Activated T-helper 17 cell treated with anti-CD3 and anti-CD28 coated beads, Interleukin-2, amount 50 U/mL, for 72 hours (primary cell): Measurements from ENCODE around the gene EOMES. TPM values are rescaled to one million over a fixed set of nuclear protein-coding genes. Genes with fewer than 3 reads are reported as not detected.

Source experiments
- ATAC-seq: fragments of 150-1000 bp; cut with Tn5 transposase; replicated peaks from 2 replicates; pipeline ENCODE4 v1.10.0; 2021; ENCODE audit warnings: mild to moderate bottlenecking, moderate library complexity
- H3K27ac Mint-ChIP-seq: one replicate; pipeline ENCODE4 v1.8.0; 2022; ENCODE audit warnings: mixed read lengths
- H3K27me3 Mint-ChIP-seq: one replicate; pipeline ENCODE4 v1.8.0; 2022; ENCODE audit warnings: mixed read lengths
- H3K36me3 Mint-ChIP-seq: one replicate; pipeline ENCODE4 v1.8.0; 2022; ENCODE audit warnings: low read depth, mild to moderate bottlenecking, mixed read lengths
- H3K4me1 Mint-ChIP-seq: one replicate; pipeline ENCODE4 v1.8.0; 2022; ENCODE audit warnings: mixed read lengths
- H3K4me3 Mint-ChIP-seq: one replicate; pipeline ENCODE4 v1.8.0; 2022; ENCODE audit warnings: mild to moderate bottlenecking, mixed read lengths
- H3K9me3 Mint-ChIP-seq: one replicate; pipeline ENCODE4 v1.8.0; 2022; ENCODE audit warnings: mixed read lengths
- total RNA-seq, 2 donors: library from RNA; stranded (reverse); gene quantifications; one replicate each; pipeline ENCODE4 v1.2.3, GENCODE V29; 2022

EOMES gene
- total RNA-seq, 2 donors from 2014 or later = 0.11 to 0.32 TPM

DNA sequence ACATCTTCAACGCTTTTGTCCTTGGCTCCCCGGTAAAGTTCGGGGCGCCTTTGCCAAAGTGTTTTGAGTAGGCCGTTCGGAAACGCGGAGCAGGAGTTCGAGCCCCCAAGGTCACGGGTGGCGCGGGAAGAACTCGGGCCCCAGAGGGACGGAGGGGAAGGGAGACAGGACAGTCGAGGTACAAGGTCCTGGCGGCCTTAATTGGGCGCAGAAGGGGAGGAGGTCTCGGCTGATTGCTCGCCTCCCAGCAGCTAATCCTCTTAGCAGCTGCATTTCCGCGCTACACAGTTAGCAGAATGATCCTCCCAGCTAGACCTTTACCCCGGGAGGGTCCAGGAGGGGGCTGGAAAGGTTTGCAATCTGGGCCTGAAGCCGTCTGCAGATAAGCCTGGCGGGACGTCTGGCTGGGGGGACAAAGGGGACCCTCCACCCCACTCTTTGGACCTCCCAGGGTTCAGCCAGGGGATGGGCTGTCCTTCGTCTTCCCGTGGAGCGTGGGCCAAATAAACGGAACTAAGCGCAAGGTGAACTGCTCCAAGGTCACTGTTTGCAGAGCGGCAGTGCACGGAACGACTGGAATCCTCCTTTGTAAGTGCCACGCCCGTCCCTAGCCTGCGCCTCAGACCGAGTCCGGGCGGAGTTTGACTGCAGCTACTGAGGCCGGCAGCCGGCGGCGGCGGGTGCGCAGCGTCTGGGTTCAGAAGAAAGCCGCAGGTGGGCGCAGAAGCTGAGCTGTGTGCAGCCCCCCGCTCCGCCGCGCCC is 7.2 kb downstream of the EOMES start:
- Mint-ChIP-seq H3K27me3 (peaks cover 43% of the 10 kb centered on the region), H3K4me3 (peak overlapping the region; percentile 99), H3K27ac (no peak overlapping the region), H3K4me1 (peaks cover 19% of the 10 kb centered on the region), H3K36me3 (peaks cover 9% of the 10 kb centered on the region), H3K9me3 (no peaks in the 10 kb centered on the region)
- ATAC-seq = no peak

DNA sequence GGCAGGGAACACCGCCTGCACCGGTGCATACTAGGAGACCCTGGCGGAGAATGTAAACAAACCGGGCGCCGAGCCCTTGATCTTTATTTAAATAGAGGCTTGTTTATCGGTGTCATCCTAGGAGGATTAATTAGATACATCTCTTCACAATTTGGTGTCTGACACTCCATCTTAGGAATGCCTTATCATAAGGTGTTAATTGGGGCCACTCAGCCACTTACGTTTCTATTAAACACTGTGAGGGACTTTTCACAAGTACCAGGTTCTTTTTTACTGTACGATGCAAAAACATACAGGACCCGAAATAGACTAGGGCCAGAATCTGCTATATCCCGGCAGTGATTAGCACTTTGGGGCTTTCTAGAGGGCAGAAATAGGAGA is 8.0 kb downstream of the EOMES start:
- no peak for ATAC-seq
- peak overlapping the region; percentile 99 for H3K4me3 Mint-ChIP-seq
- H3K27me3 Mint-ChIP-seq = peaks cover 43% of the 10 kb centered on the region
- H3K4me1 Mint-ChIP-seq = peaks cover 19% of the 10 kb centered on the region
- H3K36me3 Mint-ChIP-seq = peaks cover 9% of the 10 kb centered on the region
- no peak overlapping the region for H3K27ac Mint-ChIP-seq
- no peaks in the 10 kb centered on the region for H3K9me3 Mint-ChIP-seq

DNA sequence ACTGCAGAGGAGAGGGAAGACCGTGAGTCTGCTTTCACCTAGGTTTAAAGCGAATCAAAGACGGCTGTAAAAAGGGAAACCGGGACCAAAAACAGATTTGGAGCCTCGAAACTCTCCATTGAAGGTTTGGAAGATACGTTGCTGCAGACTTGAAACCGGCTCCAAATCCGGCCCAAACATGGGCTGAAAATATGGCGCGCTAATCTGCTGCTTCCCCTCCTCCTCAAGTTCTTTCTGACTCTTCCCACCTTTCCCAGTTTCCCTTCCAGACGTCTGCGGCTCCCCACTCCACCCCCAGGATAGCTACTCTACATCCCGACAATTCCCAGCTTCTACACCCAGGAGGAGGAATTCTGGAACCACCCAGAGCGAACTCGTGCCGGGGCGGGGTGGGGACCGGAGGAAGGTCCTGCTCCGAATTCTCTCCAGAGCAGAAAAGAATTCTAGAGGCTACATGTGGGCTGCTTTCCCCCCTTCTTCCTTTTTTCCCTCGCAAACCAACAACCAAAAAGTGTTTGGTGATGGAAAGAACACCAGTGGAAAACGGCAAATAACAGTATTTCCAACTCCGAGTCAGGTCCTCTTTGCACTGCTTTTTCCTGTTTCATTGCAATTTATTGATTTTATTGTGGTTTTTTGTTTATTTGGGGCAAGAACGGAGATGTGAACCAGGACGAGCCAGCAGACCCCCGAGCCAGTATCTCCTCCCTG is 8.5 kb downstream of the EOMES start:
- peaks cover 19% of the 10 kb centered on the region for H3K4me1 Mint-ChIP-seq
- no peaks in the 10 kb centered on the region for H3K9me3 Mint-ChIP-seq
- H3K36me3 Mint-ChIP-seq = peaks cover 9% of the 10 kb centered on the region
- no peak for ATAC-seq
- no peak overlapping the region for H3K27ac Mint-ChIP-seq
- H3K4me3 Mint-ChIP-seq = peak overlapping the region; percentile 99
- peaks cover 45% of the 10 kb centered on the region for H3K27me3 Mint-ChIP-seq

DNA sequence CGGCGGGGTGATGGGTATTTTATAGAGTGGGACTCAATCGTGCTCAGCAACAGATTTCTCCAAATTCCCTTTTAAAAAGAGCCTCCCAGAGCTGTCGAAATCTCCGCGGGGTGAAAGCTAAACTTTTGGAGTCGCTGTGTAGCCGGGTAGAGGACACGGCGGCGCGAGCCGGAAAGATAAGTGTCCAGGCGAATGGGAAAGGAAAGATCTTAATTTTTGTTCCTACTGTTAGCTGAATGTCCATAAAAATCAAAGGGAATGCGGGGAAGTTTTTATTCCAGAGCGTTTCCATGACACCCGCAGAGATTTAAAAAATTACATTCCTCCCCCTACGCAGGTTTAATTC is 9.1 kb downstream of the EOMES start:
- peak overlapping the region; percentile 99 for H3K4me3 Mint-ChIP-seq
- H3K9me3 Mint-ChIP-seq = no peaks in the 10 kb centered on the region
- peaks cover 46% of the 10 kb centered on the region for H3K27me3 Mint-ChIP-seq
- H3K4me1 Mint-ChIP-seq = peaks cover 19% of the 10 kb centered on the region
- H3K27ac Mint-ChIP-seq = no peak overlapping the region
- H3K36me3 Mint-ChIP-seq = peaks cover 9% of the 10 kb centered on the region
- no peak for ATAC-seq

DNA sequence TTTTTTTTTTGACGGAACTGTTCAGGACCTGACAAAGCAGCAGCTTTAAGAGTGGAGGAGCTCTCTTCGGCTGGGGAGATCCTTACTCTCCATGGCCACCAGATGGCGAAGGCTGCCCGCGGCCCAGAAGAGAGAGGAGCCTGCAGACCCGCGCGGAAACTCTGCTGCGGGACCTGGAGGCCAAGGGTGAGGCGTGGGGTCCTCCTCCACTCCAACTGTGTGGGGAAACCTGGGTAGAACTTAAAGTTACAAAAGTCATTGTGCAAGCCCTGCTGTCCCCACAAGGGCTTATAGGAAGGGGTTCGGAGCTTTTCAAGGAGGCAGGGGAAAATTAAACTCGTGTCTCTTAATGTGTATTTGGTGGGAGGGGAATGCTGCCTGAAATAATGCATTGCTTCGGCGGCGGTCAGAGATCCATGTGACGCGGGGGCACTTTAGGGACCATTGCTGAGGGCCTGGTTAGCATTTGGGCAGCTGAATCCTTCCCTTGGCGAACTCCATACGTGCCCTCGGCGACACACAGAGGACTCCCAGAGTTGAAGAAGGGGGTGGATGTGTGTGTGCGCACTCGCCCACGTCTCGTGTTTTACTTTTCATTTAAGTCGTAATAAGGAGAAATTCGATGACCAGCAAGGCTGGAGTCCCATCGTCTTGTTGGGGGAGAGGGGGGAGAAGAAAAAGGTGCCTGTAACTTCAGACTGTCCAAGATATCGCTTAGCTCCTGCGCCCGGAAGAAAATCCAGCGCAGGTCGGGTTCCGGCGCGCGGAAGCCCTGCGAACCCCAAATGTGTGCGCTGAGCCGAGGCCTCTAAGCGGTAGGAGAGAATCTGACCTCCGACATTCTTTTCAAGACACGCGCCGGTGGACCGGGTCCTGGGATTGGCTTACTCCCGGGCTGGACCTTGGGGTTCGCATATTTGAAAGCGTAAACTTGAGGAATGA is 9.7 kb downstream of the EOMES start:
- Mint-ChIP-seq H3K27ac (peak overlapping the region; percentile 47), H3K4me1 (peaks cover 19% of the 10 kb centered on the region)

DNA sequence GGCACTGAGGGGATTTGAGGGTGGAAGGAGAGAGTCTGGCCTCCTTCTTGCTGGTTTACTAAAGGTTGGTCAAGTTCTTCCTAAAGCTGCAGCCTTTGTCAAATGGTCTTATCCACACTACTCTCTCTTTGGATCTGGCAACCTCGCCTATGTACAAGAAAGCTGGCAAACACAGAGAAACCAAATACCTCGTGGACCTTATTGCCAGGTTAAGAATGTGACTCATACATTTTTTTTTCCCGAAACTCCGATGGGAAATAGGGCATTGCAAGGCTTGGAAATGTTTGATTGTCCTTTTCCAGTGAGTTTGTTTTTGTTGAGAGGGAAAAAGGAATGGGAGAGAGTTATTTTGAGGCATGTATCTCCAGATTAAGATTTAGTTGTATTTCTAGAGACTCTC is 13.9 kb downstream of the EOMES start:
- ATAC-seq = no peak
- H3K27me3 Mint-ChIP-seq = peaks cover 19% of the 10 kb centered on the region
- no peaks in the 10 kb centered on the region for H3K9me3 Mint-ChIP-seq
- no peak overlapping the region for H3K4me3 Mint-ChIP-seq
- peaks cover 8% of the 10 kb centered on the region for H3K4me1 Mint-ChIP-seq
- no peak overlapping the region for H3K27ac Mint-ChIP-seq
- peaks cover 9% of the 10 kb centered on the region for H3K36me3 Mint-ChIP-seq

More for the DNA sequence above, 9.7 kb downstream of the EOMES start:
- H3K4me3 Mint-ChIP-seq = peak overlapping the region; percentile 99
- no peaks in the 10 kb centered on the region for H3K9me3 Mint-ChIP-seq
- peaks cover 9% of the 10 kb centered on the region for H3K36me3 Mint-ChIP-seq
- H3K27me3 Mint-ChIP-seq = peaks cover 43% of the 10 kb centered on the region
- ATAC-seq = peak; percentile 93

- H3K36me3 Mint-ChIP-seq = no peaks in the 10 kb centered on the region
- no peak overlapping the region for H3K27ac Mint-ChIP-seq
- no peak for ATAC-seq
- H3K4me3 Mint-ChIP-seq = no peak overlapping the region
- no peaks in the 10 kb centered on the region for H3K27me3 Mint-ChIP-seq
- no peaks in the 10 kb centered on the region for H3K4me1 Mint-ChIP-seq
- no peaks in the 10 kb centered on the region for H3K9me3 Mint-ChIP-seq
These were observed 23.1 kb downstream of the EOMES start for GRCh38 chr3:27699067-27699466.

GRCh38 chr3:27696906-27697305 is 25.2 kb downstream of the EOMES start:
- H3K27ac Mint-ChIP-seq = no peak overlapping the region

GRCh38 chr3:27695636-27696035 is 26.5 kb downstream of the EOMES start:
- Mint-ChIP-seq H3K27ac (no peak overlapping the region), H3K9me3 (peaks cover 5% of the 10 kb centered on the region), H3K4me1 (no peaks in the 10 kb centered on the region), H3K36me3 (no peaks in the 10 kb centered on the region), H3K27me3 (no peaks in the 10 kb centered on the region), H3K4me3 (no peak overlapping the region)
- ATAC-seq = no peak

More at GRCh38 chr3:27696906-27697305, 25.2 kb downstream of the EOMES start:
- Mint-ChIP-seq H3K9me3 (no peaks in the 10 kb centered on the region), H3K4me1 (no peaks in the 10 kb centered on the region), H3K36me3 (no peaks in the 10 kb centered on the region), H3K27me3 (no peaks in the 10 kb centered on the region), H3K4me3 (no peak overlapping the region)
- no peak for ATAC-seq

- Mint-ChIP-seq H3K9me3 (peaks cover 18% of the 10 kb centered on the region), H3K27me3 (no peaks in the 10 kb centered on the region), H3K36me3 (no peaks in the 10 kb centered on the region), H3K4me1 (no peaks in the 10 kb centered on the region), H3K27ac (no peak overlapping the region), H3K4me3 (no peak overlapping the region)
- no peak for ATAC-seq
These were observed 34.1 kb downstream of the EOMES start for GRCh38 chr3:27688053-27688452.

DNA sequence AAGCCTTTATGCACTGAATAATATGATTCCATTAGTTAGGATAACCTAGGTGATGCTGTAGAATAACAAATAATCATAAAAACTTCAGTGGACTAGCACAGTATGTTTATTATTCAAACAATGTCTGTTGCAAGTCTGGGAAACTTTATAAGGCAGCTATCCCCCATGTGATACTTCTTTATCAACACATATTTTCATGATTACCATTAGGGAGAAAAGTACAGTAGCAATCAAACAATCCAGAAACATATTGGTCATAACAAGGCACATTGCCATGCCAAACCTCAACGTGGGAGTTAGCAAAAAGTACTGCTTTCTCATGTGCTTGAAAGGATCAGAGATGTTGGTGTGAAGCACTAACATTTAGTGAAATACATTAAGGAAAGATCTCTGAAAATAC is 35.5 kb downstream of the EOMES start:
- Mint-ChIP-seq H3K4me1 (no peaks in the 10 kb centered on the region), H3K9me3 (peaks cover 18% of the 10 kb centered on the region), H3K36me3 (no peaks in the 10 kb centered on the region), H3K27me3 (no peaks in the 10 kb centered on the region), H3K4me3 (no peak overlapping the region), H3K27ac (no peak overlapping the region)
- ATAC-seq = no peak

- no peak overlapping the region for H3K27ac Mint-ChIP-seq
- no peak for ATAC-seq
- H3K9me3 Mint-ChIP-seq = peaks cover 11% of the 10 kb centered on the region
- no peaks in the 10 kb centered on the region for H3K27me3 Mint-ChIP-seq
- H3K36me3 Mint-ChIP-seq = no peaks in the 10 kb centered on the region
- H3K4me3 Mint-ChIP-seq = no peak overlapping the region
- H3K4me1 Mint-ChIP-seq = peaks cover 7% of the 10 kb centered on the region
These were observed 36.6 kb downstream of the EOMES start for GRCh38 chr3:27685474-27685873.

DNA sequence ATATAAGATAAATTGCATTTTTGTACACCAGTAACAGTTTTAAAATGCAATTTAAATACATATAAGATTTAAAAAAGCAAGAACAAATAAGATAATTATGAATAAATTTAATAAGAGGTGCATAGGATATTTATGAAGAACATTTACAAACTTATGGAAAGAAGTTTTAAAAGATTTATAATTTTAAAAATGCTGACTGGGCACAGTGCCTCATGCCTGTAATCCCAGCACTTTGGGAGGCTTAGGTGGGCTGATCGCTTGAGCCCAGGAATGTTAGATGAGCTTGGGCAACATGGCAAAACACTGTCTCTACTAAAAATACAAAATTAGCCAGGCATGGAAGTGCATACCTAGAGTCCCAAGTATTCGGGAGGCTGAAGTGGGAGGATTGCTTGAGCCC is 37.8 kb downstream of the EOMES start:
- H3K4me3 Mint-ChIP-seq = no peak overlapping the region
- no peaks in the 10 kb centered on the region for H3K27me3 Mint-ChIP-seq
- no peak for ATAC-seq
- no peaks in the 10 kb centered on the region for H3K9me3 Mint-ChIP-seq
- no peak overlapping the region for H3K27ac Mint-ChIP-seq
- H3K4me1 Mint-ChIP-seq = peaks cover 11% of the 10 kb centered on the region
- no peaks in the 10 kb centered on the region for H3K36me3 Mint-ChIP-seq

DNA sequence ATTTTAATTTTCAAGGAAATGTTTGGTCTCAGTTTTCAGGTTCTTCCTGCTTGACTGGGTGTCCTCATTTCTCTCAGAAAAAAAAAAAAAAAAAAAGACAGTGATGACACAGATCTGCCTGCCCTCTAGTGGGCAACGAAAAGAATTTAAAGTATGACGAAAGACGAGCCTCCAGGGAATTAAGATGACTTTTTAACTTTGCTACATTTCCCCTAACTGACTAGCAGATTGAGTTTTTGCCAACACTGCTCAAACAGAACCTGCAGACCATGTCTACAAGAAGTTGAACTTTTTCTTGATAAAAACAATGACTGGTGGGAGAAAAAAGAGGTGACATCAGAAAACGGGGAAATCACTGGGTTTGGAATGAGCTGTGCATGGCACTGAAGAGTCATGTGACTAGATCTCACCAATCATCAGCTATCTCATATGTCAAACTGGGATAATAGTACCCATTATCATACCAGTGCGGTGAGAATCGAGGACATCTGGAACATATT is 40.8 kb downstream of the EOMES start:
- H3K36me3 Mint-ChIP-seq = no peaks in the 10 kb centered on the region
- no peaks in the 10 kb centered on the region for H3K27me3 Mint-ChIP-seq
- ATAC-seq = peak; percentile 89
- peak overlapping the region; percentile 69 for H3K4me3 Mint-ChIP-seq
- H3K4me1 Mint-ChIP-seq = peaks cover 11% of the 10 kb centered on the region
- H3K9me3 Mint-ChIP-seq = no peaks in the 10 kb centered on the region
- peak overlapping the region; percentile 89 for H3K27ac Mint-ChIP-seq
